ENCODE results near the gene ASIC4. TPM values are rescaled to one million over a fixed set of nuclear protein-coding genes. Genes with fewer than 3 reads are reported as not detected.

The ASIC4 gene
- total and polyA plus RNA-seq, 2 of the 13 experiments (the other 11 are each of a cell fraction or from before 2014, with no cell fraction given), result 0.03 TPM; not detected in 1

DNA sequence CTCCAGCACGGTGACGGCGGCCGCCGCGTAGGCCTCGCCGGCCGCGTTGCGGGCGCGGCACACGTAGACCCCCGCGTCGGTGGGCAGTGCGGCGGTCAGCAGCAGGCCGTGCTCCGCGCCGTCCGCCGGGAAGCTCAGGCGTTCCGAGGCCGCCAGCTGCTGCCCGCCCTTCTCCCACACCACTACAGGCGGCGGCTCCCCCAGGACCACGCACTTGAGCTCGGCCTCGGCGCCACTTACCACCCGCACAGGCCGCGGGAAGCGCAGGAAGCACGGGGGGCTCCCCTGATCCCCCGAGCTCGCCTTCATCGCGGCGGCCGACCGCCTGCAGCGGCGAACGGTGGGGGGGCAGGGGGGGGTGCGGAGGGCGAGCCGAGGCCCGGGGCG is 56.6 kb downstream of the ASIC4 start (continued):
- TF ChIP-seq, protein P1, sequence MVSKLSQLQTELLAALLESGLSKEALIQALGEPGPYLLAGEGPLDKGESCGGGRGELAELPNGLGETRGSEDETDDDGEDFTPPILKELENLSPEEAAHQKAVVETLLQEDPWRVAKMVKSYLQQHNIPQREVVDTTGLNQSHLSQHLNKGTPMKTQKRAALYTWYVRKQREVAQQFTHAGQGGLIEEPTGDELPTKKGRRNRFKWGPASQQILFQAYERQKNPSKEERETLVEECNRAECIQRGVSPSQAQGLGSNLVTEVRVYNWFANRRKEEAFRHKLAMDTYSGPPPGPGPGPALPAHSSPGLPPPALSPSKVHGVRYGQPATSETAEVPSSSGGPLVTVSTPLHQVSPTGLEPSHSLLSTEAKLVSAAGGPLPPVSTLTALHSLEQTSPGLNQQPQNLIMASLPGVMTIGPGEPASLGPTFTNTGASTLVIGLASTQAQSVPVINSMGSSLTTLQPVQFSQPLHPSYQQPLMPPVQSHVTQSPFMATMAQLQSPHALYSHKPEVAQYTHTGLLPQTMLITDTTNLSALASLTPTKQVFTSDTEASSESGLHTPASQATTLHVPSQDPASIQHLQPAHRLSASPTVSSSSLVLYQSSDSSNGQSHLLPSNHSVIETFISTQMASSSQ (IDR thresholded peaks at IDR 0.05; ENCODE audit: low read depth), result no peak
- TF ChIP-seq, protein P1 (CRISPR knock-in tag; IDR thresholded peaks at IDR 0.05; ENCODE audit: borderline replicate concordance), result no peak
- TF ChIP-seq HDAC6 (IDR thresholded peaks at IDR 0.05; ENCODE audit: low read depth, low read length) (no peak), ZNF441 (CRISPR knock-in tag; IDR thresholded peaks at IDR 0.05; ENCODE audit: borderline replicate concordance) (no peak), FOSL2 (CRISPR knock-in tag; IDR thresholded peaks at IDR 0.05) (no peak), SP2 (CRISPR knock-in tag; IDR thresholded peaks at IDR 0.05) (no peak)
- TF ChIP-seq, protein P2, sequence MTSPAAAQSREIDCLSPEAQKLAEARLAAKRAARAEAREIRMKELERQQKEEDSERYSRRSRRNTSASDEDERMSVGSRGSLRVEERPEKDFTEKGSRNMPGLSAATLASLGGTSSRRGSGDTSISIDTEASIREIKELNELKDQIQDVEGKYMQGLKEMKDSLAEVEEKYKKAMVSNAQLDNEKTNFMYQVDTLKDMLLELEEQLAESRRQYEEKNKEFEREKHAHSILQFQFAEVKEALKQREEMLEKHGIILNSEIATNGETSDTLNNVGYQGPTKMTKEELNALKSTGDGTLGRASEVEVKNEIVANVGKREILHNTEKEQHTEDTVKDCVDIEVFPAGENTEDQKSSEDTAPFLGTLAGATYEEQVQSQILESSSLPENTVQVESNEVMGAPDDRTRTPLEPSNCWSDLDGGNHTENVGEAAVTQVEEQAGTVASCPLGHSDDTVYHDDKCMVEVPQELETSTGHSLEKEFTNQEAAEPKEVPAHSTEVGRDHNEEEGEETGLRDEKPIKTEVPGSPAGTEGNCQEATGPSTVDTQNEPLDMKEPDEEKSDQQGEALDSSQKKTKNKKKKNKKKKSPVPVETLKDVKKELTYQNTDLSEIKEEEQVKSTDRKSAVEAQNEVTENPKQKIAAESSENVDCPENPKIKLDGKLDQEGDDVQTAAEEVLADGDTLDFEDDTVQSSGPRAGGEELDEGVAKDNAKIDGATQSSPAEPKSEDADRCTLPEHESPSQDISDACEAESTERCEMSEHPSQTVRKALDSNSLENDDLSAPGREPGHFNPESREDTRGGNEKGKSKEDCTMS (CRISPR knock-in tag; conservative IDR thresholded peaks at IDR 0.05), result no peak

Measured in HepG2 (cell line).